ENCODE results near the gene UTS2R. TPM values are rescaled to one million over a fixed set of nuclear protein-coding genes. Genes with fewer than 3 reads are reported as not detected.

Gene UTS2R
- 12.6 TPM for polyA plus RNA-seq (ENCODE audit: insufficient read length)

GRCh38 chr17:82371333-82372248 is at the start of gene UTS2R:
UTS2R (plus strand) TSS chr17:82371765; CDS start chr17:82374325, 2,560 bp downstream.
- no peak for DNase-seq

- no peak for DNase-seq
Observed at GRCh38 chr17:82321947-82322466, 49.6 kb upstream of the UTS2R start.

GRCh38 chr17:82322526-82323453 is 48.8 kb upstream of the UTS2R start:
- no peak for DNase-seq

GRCh38 chr17:82323514-82324234 is 47.9 kb upstream of the UTS2R start:
- no peak for DNase-seq

- no peak for DNase-seq
Observed at GRCh38 chr17:82324566-82325285, 46.8 kb upstream of the UTS2R start.

- no peak for DNase-seq
Observed at GRCh38 chr17:82325286-82326180, 46.0 kb upstream of the UTS2R start.

- no peak for DNase-seq
Observed at GRCh38 chr17:82327289-82327688, 44.3 kb upstream of the UTS2R start.

- no peak for DNase-seq
Observed at GRCh38 chr17:82327757-82328140, 43.8 kb upstream of the UTS2R start.

- DNase-seq: no peak
Observed at GRCh38 chr17:82328141-82328993, 43.2 kb upstream of the UTS2R start.

- no peak for DNase-seq
Observed at GRCh38 chr17:82328994-82329507, 42.5 kb upstream of the UTS2R start.

GRCh38 chr17:82329683-82330321 is 41.8 kb upstream of the UTS2R start:
- no peak for DNase-seq

GRCh38 chr17:82330322-82331239 is 41.0 kb upstream of the UTS2R start:
- peak; percentile 67 for DNase-seq

- DNase-seq: no peak
Observed at GRCh38 chr17:82331345-82331939, 40.1 kb upstream of the UTS2R start.

- DNase-seq: peak; percentile 46
Observed at GRCh38 chr17:82332669-82333278, 38.8 kb upstream of the UTS2R start.

GRCh38 chr17:82333279-82334171 is 38.0 kb upstream of the UTS2R start, which contains the start of gene SECTM1:
SECTM1 (minus strand) TSS chr17:82333766; CDS start chr17:82327240, 6,526 bp downstream.
- peak; percentile 85 for DNase-seq

Measured in hindlimb muscle (tissue), 1 donor.